ENCODE data around the gene SAMHD1. TPM values are rescaled to one million over a fixed set of nuclear protein-coding genes. Genes with fewer than 3 reads are reported as not detected.
A peak's percentile ranks its signal among the peaks of the same experiment; 100 is the strongest.
"Not testable (repeated sequence)": the region's sequence is repeated elsewhere in the genome, so short reads cannot be mapped to it uniquely, and the experiment has no call there.

Gene SAMHD1
- polyA plus RNA-seq, 4 donors = 21.4 to 28.3 (median 23.1) TPM

DNA sequence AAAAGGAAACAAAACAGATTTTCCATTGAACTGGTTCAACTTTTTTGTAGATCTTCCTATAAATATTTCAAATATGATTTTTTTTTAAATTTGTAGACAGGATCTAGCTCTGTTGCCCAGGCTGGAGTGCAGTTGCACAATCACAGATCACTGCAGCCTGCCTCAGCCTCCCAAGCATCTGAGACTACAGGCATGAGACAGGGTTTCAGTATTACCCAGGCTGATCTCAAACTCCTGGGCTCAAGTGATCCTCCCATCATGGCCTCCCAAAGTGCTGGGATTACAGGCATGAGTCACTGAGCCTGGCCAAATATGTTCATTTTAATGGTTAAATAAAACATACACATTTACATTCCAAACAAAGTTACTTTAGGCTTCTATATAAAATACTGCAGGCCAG is 33.6 kb downstream of the SAMHD1 start:
- no peak for DNase-seq (ENCODE audit: low read depth in 4 of 4, low spot score in 2 of 4)

DNA sequence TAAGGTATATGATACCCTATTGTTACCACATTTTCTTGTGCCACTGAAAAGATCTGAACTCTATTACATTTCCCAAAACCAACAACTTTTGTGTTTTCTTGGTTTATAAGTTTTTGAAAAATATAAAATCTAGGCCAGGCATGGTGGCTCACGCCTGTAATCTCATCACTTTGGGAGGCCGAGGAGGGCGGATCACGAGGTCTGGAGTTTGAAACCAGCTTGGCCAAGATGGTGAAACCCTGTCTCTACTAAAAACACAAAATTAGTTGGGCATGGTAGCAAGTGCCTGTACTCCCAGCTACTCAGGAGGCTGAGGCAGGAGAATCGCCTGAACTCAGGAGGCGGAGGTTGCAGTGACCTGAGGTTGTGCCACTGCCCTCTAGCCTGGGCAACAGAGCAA is 34.3 kb downstream of the SAMHD1 start:
- DNase-seq (ENCODE audit: low read depth in 4 of 4, low spot score in 2 of 4) = no peak

DNA sequence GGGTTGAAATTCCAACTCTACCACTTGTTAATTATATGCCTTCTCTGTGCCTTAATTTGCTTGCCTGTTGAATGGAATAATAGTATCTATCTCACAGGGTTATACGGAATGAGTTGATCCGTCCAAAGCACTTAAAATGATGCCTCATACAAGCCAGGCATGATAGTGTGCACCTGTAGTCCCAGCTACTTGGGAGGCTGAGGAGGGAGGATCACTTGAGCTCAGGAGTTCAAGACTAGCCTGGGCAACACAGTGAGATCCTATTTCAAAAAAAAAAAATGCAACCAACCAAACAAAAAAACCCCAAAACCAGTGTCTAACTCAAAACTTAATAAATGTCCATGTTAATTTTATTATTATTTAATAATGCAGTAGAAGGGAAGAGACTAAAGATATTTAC is 35.3 kb downstream of the SAMHD1 start:
- DNase-seq (ENCODE audit: low read depth in 4 of 4, low spot score in 2 of 4) = no peak

DNA sequence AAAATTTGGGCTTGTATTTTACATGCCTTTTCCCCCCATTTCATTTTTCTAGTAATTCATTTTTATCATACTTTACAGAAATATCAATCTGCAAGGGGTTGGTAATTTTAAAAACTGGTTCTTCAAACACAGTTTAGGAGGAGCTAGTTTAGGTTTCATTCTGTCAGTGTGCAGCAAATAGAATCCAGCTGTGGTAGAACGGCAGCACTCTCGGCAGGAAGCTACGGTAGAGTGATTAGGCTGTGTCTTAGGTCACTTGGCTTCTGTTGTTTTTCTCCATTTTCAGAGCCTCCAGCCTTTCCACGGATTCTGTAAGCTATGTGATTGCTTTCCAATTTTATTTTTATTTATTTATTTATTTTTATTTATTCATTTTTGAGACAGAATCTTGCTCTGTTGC is 42.9 kb downstream of the SAMHD1 start:
- peak in 2 of 4 donors; percentile 35 to 39 for DNase-seq (ENCODE audit: low read depth in 4 of 4, low spot score in 2 of 4)

GRCh38 chr20:36906086-36906485 is 45.4 kb downstream of the SAMHD1 start:
- not testable (repeated sequence) for DNase-seq (ENCODE audit: low read depth in 4 of 4, low spot score in 2 of 4)

GRCh38 chr20:36905566-36905965 is 45.9 kb downstream of the SAMHD1 start:
- not testable (repeated sequence) for DNase-seq (ENCODE audit: low read depth in 4 of 4, low spot score in 2 of 4)

DNA sequence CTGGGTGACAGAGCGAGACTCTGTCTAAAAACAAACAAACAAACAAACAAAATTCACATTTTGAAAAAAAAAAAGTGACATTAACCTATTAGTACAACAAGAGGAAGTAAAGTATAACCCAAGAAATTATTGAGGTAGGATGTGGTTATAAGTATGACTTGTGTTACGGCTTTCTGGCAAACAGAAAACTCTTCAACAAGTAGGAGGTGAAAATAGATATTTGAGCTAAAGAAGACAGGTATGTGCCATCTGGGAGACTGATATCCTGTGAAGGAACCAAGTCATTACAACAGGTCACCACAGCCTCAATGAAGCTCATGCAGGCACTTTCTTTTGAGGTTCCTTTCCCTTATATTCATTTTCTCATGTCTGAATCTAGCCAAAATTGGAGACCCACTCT is 46.8 kb downstream of the SAMHD1 start:
- DNase-seq (ENCODE audit: low read depth in 4 of 4, low spot score in 2 of 4) = no peak

DNA sequence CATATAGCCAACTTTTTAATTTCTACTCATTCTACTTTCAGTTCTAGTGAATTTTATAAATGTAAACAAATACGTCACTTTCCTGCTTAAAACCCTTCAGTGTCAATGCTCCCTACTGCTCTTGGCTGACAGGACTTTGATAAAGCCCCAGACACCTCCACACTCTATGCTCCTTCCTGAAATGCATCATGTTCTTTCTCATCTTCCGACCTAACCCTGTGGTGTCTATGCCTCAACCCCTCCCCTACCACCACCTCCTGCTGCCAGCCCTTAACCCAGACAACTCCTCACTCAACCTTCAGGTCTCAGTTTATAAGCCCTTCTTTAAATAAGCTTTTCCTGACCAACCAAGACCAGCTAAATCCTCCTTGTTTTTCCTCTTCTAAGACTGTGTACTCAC is 56.5 kb downstream of the SAMHD1 start:
- DNase-seq (ENCODE audit: low read depth in 4 of 4, low spot score in 2 of 4) = no peak

DNA sequence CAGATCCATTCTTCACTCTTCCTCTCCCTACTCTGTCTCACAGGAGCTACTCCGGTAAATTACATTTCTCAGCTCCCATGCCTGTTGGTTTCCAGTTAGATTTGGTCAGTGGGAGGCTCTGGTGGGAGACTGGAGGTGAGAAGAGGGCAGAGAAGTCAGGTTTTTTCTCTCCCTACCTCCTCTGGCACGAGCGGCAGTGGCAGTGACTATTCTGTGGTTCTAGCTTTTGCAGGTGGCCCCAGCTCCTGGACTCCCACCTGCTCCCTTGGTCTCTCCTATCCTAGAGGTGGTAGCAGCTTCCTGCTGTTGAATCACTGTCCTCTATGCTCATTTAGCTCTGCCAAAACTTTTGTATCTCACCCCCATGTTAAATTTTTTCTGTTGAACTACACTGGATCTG is 57.7 kb downstream of the SAMHD1 start:
- DNase-seq (ENCODE audit: low read depth in 4 of 4, low spot score in 2 of 4) = no peak

- no peak for DNase-seq (ENCODE audit: low read depth in 4 of 4, low spot score in 2 of 4)
These were observed 60.3 kb downstream of the SAMHD1 start for GRCh38 chr20:36891211-36891610.

DNA sequence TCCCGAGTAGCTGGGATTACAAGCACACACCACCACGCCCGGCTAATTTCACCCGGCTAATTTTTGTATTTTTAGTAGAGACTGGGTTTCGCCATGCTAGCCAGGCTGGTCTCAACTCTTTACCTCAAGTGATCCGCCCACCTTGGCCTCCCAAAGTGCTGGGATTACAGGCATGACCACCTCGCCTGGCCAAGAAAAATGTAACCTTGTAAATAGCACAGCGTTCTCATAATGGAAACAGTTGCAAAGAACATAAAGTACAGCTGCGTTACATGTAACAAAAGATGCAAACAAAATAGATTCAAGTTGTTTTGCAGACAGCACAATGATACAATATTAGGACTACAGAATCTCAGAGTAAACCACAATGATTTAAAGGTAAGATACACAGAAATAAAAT is 60.9 kb downstream of the SAMHD1 start:
- DNase-seq (ENCODE audit: low read depth in 4 of 4, low spot score in 2 of 4) = no peak

GRCh38 chr20:36888880-36889516 is 62.5 kb downstream of the SAMHD1 start:
- no peak for DNase-seq (ENCODE audit: low read depth in 4 of 4, low spot score in 2 of 4)

DNA sequence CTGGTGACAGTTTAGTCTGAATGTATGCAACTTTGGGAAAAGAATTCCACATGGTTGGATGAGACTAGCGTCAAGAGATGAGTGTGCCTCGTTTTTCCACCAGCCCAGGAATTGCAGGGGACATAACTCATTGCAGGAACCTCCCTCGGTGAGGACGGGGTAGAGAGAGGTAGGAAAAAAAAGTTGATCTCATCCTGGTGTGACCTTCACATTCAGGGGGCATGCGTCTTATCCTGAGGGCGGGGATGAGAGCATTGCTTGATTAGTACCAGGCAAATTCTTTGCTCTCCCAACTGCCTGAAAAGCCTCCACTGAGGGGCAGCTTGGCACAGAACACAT is 63.8 kb downstream of the SAMHD1 start:
- DNase-seq (ENCODE audit: low read depth in 4 of 4, low spot score in 2 of 4) = no peak

DNA sequence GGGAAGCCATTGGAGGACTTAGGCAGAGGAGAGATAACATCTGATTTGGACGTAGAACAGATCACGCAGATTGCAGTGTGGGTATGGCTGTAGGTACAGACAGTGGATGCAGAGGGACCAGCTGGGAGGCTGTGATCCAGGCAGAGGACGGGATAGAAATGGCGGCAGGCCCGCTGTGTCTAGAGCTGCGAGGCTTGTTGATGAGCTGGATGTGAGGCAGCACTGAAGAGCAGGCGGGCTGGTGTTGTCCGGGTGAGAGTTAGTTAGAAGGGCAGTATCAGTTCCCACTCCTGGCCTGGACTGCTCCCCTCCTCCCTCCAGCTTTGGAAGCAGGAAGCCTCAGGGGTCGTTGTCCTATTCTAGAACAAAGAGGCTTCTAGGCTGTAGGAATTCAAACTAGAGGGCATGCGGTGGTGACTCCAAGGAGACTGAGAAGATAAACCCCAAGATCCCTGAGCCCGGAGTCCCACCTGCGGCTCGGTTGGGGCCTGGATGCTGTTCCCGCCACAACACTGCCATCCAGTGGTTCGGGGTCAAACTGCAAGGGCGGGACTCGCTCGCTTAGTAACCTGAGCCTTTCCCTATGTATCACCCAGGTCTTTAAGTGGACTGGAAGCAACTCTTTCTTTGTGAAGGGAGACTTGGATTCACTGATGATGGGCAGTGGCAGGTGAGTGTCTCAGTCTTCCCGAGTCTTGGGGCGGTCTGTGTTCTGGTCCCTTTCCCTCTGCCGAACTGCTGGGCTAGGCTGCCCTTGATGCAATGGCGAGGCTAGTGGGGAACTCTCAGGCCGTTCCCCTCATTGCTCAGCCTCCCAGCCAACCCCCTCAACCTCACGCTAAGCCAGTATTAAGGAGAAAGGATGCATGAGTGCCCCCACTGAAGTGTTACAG is 64.4 kb downstream of the SAMHD1 start:
- peak; percentile 67 to 84 (median 80) for DNase-seq (ENCODE audit: low read depth in 4 of 4, low spot score in 2 of 4)

- DNase-seq (ENCODE audit: low read depth in 4 of 4, low spot score in 2 of 4) = no peak
These were observed 66.2 kb downstream of the SAMHD1 start for GRCh38 chr20:36885356-36885755.

DNA sequence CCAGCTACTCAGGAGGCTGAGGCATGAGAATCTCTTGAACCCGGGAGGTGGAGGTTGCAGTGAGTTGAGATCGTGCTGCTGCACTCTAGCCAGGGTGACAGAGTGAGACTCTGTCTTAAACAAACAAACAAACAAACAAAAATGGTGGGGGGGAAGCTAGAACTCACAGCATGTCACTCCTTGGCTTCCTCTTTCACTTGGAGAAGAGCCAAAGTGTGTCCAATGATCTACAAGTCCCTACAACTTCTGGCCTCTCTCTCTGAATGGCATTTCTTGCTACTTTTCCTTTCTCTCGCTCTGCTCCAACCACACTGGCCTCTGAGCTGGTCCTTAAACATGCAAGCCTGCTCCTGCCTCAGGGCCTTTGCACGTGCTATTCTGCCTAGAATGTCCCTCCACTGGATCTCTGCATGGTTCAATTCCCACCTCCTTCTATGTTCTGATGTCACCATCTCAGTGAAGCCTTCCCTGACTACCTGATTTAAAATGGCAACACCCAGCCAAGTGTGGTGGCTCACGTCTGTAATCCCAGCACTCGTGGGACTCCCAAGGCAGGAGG is 67.5 kb downstream of the SAMHD1 start:
- no peak for DNase-seq (ENCODE audit: low read depth in 4 of 4, low spot score in 2 of 4)

DNA sequence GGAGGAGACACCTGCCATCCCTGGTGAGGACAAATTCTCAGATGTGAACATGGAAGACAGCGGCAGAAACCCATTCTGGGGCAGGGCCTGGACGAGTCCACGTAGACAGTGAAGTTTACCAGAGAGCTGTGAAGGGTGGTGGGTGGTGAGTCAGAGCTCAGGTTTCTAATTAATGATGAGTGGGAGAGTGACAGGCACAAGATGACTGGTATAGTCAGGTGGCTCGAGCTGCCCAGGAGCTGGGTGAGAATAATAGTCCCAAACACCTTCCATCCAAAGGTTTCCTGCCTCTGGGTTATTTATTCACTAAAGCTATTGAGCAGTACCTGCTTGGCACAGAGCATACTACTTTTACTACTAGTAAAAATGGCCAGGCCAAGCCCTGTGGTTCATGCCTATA is 69.6 kb downstream of the SAMHD1 start:
- DNase-seq (ENCODE audit: low read depth in 4 of 4, low spot score in 2 of 4) = no peak

DNA sequence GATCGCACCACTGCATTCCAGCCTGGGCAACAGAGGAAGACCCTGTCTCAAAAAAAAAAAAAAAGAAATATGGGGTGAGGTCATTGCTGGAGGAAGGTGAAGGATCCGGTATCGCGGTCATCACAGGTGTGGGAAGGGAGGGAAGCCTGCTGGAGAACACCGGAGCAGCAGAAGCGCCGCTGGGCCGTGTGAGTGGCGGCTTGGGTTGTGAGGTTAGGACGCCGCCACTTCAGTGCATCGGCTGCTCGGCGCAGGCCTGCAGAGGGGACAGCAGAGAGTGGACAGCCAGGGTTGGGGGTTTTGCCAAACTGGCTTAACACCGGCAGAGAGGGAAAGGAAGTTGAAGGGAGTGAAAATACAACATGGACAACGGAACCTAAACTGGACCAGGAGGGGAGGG is 70.2 kb downstream of the SAMHD1 start:
- no peak for DNase-seq (ENCODE audit: low read depth in 4 of 4, low spot score in 2 of 4)

DNA sequence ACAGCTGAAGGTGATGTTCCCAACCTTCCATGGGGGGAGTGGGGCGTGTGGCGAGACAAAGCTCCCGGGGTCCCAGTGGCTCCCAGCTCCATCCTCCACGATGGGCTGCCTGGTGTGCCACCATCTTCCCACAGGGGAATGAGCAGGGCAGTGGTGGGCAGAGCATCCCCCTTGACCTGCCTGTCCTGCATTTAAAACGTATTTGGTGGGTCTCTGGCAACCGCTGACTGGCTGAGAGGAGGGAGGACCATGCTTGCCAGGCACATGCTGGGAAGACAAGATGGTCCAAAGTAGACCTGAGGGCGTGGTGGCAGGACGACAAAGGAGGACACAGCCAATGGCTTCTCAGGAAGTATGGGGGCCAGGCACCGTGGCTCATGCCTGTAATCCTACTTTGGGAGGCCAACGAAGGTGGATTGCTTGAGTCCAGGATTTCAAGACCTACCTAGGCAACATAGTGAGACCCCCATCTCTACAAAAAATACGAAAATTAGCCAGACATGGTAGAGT is 70.7 kb downstream of the SAMHD1 start:
- DNase-seq (ENCODE audit: low read depth in 4 of 4, low spot score in 2 of 4) = no peak

- no peak for DNase-seq (ENCODE audit: low read depth in 4 of 4, low spot score in 2 of 4)
These were observed 72.6 kb downstream of the SAMHD1 start for GRCh38 chr20:36878941-36879340.

DNA sequence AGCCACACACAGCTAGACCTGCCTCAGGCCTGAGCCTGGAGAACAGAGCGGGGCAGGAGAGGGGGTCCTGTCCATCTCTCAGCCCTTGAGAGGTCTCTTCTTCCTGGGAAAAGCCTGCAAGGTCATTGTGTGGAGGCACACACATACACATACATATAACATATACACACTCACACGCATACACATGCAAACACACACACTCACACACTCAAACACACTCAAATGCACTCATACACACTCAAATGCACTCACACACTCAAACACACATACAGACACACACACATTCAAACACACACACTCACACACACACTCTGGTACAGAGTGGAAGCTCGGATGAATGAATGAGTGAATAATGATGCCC is 75.1 kb downstream of the SAMHD1 start:
- DNase-seq (ENCODE audit: low read depth in 4 of 4, low spot score in 2 of 4) = no peak

Measured in left renal cortex interstitium (tissue), 4 donors.